Hepatic stellate cell (primary cell): Measurements from ENCODE around the gene ASB11.
"Not testable (repeated sequence)": the region's sequence is repeated elsewhere in the genome, so short reads cannot be mapped to it uniquely, and the experiment has no call there.

Experiments used
- DNase-seq: peaks from one replicate; pipeline ENCODE4 v3.0.0; 2011; ENCODE audit warnings: low spot score

Gene ASB11

GRCh38 chrX:15305899-15306298 is 9.5 kb downstream of the ASB11 start:
- not testable (repeated sequence) for DNase-seq

- no peak for DNase-seq
These were observed 13.5 kb downstream of the ASB11 start for GRCh38 chrX:15301924-15302323.

- DNase-seq: peak; percentile 31
These were observed 15.2 kb downstream of the ASB11 start for GRCh38 chrX:15299941-15300851.

- DNase-seq: no peak
These were observed 16.7 kb downstream of the ASB11 start for GRCh38 chrX:15298780-15299179.

GRCh38 chrX:15298201-15298600 is 17.2 kb downstream of the ASB11 start:
- DNase-seq: no peak

- no peak for DNase-seq
These were observed 22.0 kb downstream of the ASB11 start for GRCh38 chrX:15293451-15293850.

- DNase-seq: no peak
These were observed 22.6 kb downstream of the ASB11 start for GRCh38 chrX:15292861-15293260.

GRCh38 chrX:15277604-15278003 is 37.8 kb downstream of the ASB11 start:
- DNase-seq: no peak

- no peak for DNase-seq
These were observed 40.5 kb downstream of the ASB11 start for GRCh38 chrX:15274946-15275345.

GRCh38 chrX:15273275-15273674 is 42.2 kb downstream of the ASB11 start:
- not testable (repeated sequence) for DNase-seq

- no peak for DNase-seq
These were observed 43.7 kb downstream of the ASB11 start for GRCh38 chrX:15271757-15272156.

GRCh38 chrX:15269618-15270521 is 45.6 kb downstream of the ASB11 start, which contains the start of gene ASB9:
TSS of gene ASB9 (minus strand) at chrX:15270083. CDS start at chrX:15269874, 209 bp downstream.
- DNase-seq: no peak

- no peak for DNase-seq
These were observed 46.3 kb downstream of the ASB11 start for GRCh38 chrX:15269120-15269519.

GRCh38 chrX:15254852-15255251 is 60.6 kb downstream of the ASB11 start:
- DNase-seq: no peak

- no peak for DNase-seq
These were observed 69.5 kb downstream of the ASB11 start for GRCh38 chrX:15245896-15246295.

GRCh38 chrX:15244421-15244820 is 71.0 kb downstream of the ASB11 start:
- no peak for DNase-seq

- peak; percentile 35 for DNase-seq
These were observed 72.4 kb downstream of the ASB11 start for GRCh38 chrX:15242899-15243555.

- DNase-seq: no peak
These were observed 74.1 kb downstream of the ASB11 start for GRCh38 chrX:15241301-15241700.

- DNase-seq: no peak
These were observed 75.0 kb downstream of the ASB11 start for GRCh38 chrX:15240414-15240813.

- no peak for DNase-seq
These were observed 79.3 kb downstream of the ASB11 start for GRCh38 chrX:15236146-15236545.

- DNase-seq: no peak
These were observed 80.4 kb downstream of the ASB11 start for GRCh38 chrX:15235001-15235400.

GRCh38 chrX:15233416-15234015 is 81.9 kb downstream of the ASB11 start:
- no peak for DNase-seq
